HG03139 (cell line): Measurements from ENCODE around the gene EEPD1.
"Not testable (repeated sequence)": the region's sequence is repeated elsewhere in the genome, so short reads cannot be mapped to it uniquely, and the experiment has no call there.

Experiments used
- ATAC-seq: cut with Tn5 transposase; IDR thresholded peaks from one replicate; pipeline ENCODE4 v1.9.1; 2021; ENCODE audit not compliant: unreplicated experiment

EEPD1 gene

DNA sequence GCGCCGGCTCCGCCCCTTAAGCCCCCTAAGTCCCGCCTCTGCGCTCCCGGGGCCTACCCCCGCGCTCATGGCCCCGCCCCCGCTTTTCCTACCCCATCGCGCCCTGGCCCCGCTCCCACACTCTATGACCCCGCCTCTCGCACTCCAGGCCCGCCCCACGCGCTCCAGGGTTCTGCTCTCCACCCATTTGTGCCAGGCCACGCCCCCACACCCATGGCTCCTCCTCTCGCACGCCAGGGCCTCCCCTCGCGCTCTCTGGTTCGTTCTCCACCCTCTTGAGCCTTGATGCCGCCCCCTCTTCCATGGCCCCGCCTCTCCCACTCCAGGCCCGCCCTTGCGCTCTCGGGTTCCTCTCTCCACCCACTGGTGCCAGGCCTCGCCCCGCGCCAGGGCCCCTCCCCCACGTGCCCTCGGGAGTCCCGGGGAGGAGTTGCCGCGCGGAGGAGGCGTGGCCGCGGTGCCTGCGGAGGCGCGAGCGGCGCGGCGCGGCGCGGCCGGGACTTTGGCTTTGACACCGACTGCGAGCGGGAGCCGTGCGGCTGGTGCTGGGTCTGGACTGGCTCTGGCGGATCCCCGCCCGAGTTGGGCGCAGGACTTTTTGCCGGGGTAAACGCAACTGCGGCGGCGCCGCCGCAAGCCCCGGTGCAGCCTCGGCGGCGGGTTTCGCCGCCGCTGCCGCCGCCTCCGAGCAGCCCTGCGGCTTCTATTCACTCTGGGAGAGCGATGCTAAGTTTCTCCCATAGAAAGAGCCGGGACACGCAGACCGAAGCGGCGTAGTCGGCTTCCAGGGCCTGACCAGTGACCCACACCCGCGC, at the start of gene EEPD1:
EEPD1 (plus strand) TSS at position 499 of the 815 bp plus-strand sequence. CDS start 1,071 bp downstream, outside the sequence.
- peak; percentile 96 for ATAC-seq

DNA sequence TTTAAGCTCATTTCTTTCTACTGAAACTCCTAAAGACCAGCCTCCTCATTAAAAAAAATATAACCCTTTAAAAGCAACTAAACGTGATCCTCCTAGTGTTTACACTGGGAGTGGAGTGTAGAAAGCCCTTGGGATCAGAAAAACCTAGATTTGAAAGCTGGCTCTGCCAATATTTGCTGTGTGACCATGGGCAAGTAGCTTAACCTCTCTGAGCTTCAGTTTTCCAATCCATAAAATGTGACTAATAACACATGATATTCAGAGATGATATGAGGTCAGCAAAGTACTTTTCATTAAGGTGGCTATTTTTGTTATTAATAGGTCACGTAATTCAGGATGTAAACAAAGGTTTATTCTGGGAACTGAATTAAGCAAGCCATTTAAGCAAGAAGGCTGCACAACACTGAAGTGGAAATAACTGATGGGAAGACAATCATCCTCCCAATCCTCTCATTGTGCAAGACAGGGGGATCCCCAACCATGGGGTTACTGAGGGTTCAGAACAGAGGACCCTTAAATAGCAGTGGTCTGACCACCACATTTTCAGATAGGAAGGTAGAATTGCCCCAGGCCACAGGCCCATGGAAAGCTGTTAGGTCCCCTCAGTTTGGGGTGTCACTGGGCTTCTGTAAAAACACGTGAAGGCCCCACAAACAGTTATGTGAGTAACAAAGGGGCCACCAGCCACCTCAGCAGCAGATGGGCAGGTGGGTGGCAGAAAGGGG, 49.1 kb upstream of the EEPD1 start:
- no peak for ATAC-seq

DNA sequence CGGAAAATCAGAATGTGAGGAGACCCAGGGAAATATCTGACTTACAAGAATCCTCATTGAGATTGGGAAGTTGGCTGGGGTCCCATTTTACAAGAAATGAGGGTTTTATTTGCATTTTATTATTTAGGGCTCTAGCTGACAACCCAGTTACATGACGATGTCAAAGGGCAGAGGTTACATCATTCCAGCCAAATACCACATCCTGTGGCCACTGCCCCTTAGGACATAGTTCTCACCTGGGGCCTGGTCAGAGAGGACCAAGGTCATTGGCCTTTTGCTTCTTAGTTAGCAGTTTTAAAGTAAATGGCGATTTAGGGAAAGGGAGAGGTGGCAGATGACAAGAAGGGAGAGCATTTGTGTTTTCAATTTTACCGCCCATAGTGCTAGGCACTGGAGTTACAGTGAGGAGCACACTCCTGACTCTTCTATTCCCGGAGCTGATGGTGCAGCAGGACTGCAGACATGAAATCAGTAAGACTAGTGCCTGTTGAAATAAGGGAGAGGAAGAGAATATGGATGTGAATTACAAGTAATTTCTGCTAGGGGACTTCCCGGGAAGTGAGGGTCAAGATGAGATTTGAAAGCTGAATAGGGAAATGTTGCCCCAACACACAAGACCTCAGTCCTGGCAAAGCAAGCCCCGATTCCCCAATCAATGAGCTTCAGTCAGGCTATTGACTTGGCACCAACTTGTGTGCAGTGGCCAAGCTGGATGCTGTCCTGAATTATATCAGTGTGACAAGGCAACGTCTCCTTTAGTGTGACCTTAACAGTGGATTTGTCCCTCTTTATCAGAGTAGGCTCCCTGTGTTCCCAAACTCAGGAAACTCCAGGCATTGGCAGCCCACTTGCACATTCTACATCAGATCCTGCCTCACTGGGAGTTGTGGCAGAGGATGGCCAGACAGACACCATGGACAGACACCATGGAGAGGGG, 45.8 kb upstream of the EEPD1 start:
- ATAC-seq: not testable (repeated sequence)

DNA sequence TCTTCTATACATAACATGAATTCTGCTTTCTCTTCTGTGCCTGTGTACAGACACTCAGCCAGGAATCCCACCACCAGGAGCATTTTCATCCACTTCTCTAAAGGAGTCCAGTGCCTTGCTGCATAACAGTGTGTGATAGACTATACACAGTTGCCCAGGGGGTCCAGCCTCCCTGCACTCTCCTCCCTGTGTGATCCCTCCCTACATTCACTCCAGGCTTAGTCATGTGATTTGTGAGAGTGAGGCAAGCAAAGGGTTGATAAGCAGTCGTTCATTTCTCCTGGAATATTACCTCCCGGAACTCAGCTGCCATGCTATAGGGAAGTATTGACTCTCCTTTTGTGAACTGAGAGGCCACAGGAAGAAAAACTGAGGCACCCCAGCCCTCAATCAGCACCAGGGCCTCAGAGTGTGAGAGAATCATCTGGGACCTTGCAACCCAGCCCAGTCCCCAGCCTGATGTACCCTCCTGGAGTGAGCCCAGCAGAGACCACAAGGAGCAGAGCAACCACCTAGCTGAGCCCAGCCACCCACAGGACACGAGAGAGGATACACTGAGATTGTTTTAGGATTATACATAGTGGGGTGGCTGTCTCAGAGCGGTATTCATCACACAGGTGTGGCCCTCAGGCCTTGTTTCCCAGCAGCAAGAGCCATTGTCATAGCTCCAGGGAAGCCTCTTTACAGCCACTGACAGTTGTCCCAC, 45.0 kb upstream of the EEPD1 start:
- no peak for ATAC-seq

DNA sequence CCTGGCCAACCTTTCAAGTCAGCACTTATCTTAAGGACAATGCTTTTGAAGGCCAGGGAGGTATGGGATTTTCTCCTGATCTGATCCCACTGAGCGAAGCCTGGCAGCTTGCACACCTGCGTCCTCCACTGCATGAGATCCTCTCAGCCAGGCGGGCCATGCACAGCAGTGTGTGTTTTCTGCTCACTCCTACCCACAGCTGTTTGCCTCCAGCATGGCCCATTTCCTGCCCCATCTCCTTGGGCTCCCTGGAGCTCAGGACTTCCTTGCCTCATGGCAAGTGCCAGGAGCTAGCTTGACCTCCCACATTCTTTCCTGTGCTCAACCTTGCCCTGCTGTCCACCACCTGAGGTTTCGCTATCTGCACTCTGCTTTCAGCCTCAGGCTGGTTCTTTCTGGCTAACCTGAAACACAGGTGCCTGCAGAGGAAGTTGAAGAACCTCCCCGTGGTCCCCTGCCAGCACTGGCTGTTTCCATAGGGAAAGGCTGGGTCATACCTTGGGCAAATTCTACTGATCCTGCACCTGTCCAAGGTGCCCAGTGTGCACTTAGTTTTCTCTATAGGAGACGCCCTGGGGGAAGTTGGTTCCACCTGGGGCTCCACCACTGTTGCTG, 43.9 kb upstream of the EEPD1 start:
- no peak for ATAC-seq

DNA sequence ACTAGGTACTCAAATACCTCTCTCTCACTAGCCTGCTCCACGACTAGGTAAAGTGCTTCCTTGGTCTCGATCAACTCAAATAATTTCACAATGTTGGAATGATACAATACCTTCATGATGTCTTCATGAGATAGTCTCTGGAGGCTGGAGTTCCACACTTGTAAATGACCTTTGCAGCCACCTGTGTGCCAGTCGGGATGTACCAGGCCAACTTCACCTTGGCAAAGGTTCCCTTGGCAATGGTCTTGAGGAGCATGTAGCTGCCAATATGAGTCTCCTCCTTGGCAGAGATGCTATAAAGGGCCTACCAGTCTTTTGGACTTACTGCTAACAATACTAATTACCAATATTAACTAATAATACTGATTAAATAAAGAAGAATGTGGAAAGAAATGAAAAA, 42.5 kb upstream of the EEPD1 start:
- ATAC-seq: no peak

DNA sequence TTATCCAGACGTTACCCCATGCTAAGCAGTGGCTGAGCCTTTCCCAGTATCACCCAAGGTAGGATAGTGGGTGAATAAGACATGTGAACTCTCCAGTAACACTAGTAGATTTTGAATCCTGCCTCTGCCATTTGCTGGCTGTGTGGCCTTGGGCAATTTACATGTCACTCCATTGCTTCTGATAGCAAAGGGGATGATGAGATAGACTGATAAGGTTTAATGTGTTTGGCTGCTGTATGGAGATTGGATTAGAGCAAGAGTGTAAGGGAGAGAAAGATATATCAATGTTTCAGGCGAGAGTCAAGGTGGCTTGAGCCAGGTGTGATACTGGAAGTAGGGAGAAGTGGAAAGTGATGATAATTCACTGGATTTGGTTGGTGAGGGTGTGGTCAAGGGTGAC, 40.1 kb upstream of the EEPD1 start:
- ATAC-seq: no peak

DNA sequence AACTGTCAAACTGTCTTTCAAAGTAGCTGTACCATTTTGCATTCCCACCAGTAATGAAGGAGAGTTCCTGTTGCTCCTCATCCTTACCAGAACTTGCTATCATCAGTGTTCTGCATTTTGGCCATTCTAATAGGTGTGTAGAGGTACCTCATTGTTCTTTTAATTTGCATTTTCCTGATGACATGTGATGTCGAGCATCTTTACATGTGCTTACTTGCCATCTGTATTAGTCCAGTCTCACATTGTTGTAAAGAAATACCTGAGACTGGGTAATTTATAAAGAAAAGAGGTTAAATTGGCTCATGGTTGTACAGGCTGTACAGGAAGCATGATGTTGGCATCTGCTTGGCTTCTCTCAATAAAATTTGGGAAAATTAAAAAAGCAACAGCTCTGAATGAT, 38.7 kb upstream of the EEPD1 start:
- no peak for ATAC-seq

DNA sequence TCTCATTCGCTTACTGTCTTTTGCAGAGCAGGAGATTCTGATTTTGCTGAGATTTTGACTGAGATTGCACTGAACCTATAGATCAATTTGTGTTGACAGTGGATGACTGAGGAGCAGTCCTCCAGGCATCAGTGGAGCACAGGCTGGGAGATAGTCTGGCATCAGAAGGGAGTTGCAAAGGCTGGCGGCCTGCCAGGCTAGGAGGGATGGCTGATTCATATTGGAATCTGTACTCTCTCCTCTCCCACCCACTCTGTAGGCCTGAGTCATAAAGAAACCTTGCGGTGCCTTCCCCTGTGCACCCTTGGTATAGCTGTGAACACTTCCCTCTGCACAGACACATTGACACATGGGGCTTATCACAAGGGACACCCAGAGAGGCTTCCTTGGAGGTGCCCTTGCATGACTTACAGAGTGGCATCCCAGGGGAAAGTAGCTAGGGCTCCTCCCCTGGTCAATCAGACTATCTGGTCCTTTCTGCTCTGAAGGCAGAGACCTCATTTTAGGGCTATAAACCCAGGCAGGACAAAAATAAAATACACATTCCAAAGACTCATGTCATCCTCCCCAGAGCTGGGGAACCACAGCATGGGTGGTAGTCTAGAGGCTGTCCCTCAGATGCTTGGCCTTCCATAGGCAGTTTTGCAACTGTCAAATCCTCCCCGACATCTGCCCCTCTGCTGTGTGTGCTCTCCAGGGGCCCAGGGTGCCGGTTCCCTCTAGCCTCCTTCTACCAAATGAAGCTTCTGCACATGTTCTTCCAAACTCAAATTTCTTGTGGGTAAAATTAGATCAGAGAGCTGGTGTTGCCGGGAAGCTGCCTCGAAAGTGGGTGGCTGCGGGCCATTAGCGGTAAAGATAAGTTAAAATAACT, 37.4 kb upstream of the EEPD1 start:
- ATAC-seq: peak; percentile 97

DNA sequence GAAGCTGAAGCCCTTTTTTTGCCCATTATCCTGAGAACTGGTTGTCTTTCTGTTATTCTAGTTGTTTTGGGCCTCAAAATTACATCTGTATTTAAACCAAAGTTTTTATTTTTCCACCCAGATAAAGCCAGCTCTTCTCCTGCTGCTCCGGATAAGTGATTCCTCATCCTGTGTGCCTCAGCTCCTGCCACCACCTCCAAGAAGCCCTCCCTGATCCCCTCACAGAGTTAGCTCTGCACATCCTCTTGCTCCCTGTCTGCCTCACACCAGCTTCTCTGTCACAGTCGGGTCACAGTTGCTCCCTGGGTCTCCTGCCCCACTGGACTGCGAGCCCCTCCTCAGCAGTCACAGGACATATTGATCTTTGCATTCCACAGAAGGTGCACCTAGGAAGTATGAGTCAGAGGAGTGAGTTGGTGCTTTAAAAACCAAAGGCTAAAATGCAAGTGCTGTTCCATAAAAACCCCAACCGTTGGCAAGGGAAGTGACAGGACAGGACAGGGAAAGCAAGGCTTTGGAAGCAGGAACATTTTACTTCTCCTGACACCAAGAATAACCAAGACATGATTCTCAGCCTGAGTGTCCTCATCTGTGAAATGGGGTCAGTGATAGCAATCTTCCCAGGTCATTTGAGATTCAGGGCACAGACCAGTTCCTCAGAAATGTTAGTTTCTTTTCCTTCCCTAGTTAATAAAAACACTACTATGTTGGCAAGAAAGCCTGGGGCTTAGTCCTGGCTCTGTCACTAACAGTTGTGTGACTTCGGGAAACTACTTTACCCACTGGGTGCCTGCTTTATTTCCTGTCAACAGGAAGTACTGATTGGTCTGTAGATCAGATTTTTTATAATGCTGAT, 36.5 kb upstream of the EEPD1 start:
- ATAC-seq: no peak

DNA sequence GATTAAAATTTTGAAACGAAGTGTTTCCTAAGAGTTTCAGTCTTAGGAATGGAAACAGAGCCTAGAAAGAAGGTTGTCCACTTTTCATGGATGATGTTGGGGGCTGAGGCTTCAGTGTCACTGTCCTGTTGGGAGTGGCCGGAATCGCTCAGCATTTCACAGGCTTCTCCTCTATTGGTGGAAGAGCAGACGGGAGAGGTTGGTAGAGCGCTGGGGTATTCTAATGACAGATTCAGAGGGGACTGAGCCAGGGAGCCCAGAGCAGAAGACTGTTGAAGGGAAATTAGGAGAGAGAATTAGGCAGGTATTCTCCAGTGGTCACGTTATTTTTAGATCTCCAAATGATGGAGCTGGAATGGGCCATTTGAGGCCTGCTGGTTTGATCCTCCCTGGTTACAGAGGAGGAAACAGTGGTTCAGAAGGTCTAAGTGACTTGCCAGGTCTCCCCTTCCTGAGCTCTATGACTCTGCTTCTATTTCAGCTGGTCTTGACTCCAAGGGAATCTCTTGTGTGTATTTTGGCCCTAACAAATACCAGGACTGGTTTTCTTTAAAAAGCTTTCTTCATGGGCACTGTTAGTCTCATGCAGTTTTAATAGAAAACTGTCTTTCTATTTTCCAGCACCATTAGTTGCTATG, 35.7 kb upstream of the EEPD1 start:
- no peak for ATAC-seq

DNA sequence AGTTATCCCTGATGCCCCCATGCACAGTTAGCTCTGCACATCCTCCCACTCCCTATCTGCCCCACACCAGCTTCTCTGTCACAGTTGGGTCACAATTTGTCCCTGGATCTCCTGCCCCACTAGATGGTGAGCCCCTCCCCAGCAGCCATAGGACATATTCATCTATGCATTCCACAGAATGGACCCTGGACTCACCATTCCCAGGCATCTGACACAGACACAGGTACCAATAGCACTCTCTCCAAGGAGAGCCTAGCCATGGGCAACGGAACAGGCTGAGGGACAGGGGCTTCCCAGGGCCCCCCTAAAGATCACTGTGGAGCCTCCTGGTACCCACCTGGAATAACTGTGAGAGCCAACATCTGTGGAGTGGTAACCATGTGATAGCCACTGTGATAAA, 34.7 kb upstream of the EEPD1 start:
- ATAC-seq: no peak

DNA sequence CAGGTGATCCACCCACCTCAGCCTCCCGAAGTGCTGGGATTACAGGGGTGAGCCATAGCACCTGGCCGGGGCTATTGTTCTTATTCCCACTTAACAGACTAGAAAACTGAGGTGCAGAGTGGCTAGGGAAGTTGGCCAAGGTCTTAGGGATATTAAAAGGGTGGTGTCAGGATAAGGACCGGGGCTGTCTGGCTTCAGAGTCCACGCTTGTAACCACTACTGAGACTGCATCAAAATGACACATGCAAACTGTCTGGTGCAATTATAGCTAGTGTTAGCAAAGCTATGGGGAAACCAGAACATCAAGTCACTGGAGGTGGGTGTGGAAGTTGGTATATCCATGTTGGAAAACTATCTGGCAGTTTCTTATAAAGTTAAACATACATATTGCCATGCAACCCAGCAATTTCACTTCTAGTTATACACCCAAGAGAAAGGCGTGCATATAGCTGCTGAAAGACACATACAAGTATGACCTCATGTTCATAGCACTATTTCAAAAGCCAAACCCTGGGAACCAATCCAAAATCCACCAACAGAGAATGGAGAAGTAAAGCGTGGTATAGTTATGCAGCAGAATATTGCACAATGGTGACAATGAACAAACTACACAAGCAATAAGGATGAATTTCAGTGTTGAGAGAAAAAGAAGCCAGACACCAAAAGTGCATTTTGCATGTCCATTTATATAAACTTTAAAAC, 33.9 kb upstream of the EEPD1 start:
- no peak for ATAC-seq

DNA sequence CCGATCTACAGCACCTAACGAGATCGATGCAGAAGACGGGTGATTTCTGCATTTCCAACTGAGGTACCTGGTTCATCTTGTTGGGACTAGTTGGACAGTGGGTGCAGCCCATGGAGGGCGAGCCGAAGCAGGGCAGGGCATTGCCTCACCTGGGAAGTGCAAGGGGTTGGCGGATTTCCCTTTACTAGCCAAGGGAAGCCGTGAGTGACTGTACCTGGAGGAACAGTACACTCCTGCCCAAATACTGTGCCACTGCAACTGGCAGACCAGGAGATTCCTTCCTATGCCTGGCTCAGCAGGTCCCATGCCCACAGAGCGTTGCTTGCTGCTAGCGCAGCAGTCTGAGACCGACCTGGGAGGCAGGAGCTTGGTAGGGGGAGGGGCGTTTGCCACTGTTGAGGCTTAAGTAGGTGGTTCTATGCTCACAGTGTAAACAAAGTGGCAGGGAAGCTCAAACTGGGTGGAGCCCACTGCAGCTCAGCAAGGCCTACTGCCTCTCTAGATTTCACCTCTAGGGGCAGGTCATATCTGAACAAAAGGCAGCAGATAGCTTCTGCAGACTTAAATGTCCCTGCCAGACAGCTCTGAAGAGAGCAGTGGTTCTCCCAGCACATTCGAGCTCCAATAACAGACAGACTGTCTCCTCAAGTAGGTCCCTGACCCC, 32.9 kb upstream of the EEPD1 start:
- ATAC-seq: not testable (repeated sequence)

DNA sequence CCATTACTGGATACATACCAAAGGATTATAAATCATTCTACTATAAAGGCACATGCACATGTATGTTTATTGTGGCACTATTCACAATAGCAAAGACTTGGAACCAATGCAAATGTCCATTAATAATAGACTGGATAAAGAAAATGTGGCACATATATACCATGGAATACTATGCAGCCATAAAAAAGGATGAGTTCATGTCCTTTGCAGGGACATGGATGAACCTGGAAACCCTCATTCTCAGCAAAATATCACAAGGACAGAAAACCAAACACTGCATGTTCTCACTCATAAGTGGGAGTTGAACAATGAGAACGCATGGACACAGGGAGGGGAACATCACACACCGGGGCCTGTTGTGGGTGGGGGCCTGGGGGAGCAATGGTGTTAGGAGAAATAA, 27.4 kb upstream of the EEPD1 start:
- ATAC-seq: not testable (repeated sequence)

DNA sequence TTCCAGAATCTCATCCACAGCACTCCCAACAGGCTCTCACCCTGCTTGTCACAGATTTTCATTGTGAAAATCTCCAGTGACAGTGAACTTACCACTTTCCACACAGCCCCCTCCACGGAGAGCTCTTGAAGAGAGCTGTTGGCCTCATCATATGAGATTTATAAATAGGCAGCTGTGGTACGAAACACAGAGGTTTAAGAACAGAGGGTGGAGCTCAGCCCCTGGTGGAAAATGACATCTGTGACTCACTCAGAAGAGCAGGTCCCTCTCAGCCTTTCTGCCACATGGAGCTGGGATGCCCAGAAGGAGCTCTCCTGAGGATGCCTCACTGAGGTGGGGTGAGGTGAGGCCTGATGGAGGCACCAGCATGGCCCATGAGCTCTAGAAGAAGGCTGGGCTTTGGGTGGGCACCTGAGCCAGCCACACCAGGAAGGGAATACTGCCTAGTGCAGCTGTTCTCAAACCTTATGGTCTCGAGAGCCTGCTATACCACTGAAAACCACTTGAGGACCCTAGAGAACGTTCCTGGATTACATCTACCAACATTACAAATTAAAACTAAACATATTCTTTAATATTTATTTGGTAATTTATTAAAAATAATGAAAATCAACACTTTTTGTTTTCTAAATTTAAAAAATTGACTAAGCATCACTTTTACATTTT, 25.8 kb upstream of the EEPD1 start:
- no peak for ATAC-seq
